ENCODE results near the gene CAMK1G. TPM values are rescaled to one million over a fixed set of nuclear protein-coding genes. Genes with fewer than 3 reads are reported as not detected.

Gene CAMK1G
- total RNA-seq, 4 donors from 2014 or later, result not detected

GRCh38 chr1:209612646-209613399 lies 29.3 kb downstream of the CAMK1G start:
- no peak for DNase-seq (ENCODE audit: low spot score)
- no peak for ATAC-seq (ENCODE audit: low FRiP score)
- no peak for TF ChIP-seq CTCF (IDR thresholded peaks at IDR 0.05)

GRCh38 chr1:209613400-209614150 lies 30.1 kb downstream of the CAMK1G start:
- ATAC-seq (ENCODE audit: low FRiP score) (no peak), DNase-seq (ENCODE audit: low spot score) (no peak)
- TF ChIP-seq CTCF (IDR thresholded peaks at IDR 0.05), result no peak

GRCh38 chr1:209614151-209614420 lies 30.6 kb downstream of the CAMK1G start:
- no peak for DNase-seq (ENCODE audit: low spot score)
- no peak for ATAC-seq (ENCODE audit: low FRiP score)
- no peak for TF ChIP-seq CTCF (IDR thresholded peaks at IDR 0.05)

- TF ChIP-seq CTCF (IDR thresholded peaks at IDR 0.05), result no peak
- DNase-seq (ENCODE audit: low spot score) (no peak), ATAC-seq (ENCODE audit: low FRiP score) (no peak)
Measured at GRCh38 chr1:209614906-209615305, 31.4 kb downstream of the CAMK1G start.

GRCh38 chr1:209616366-209617046 lies 33.0 kb downstream of the CAMK1G start:
- DNase-seq (ENCODE audit: low spot score), result no peak
- no peak for ATAC-seq (ENCODE audit: low FRiP score)
- no peak for TF ChIP-seq CTCF (IDR thresholded peaks at IDR 0.05)

GRCh38 chr1:209617047-209617673 lies 33.6 kb downstream of the CAMK1G start:
- ATAC-seq (ENCODE audit: low FRiP score) (no peak), DNase-seq (ENCODE audit: low spot score) (no peak)
- TF ChIP-seq CTCF (IDR thresholded peaks at IDR 0.05), result no peak

Measured in omental fat pad (tissue), 4 donors.